ENCODE measurements around the gene PPM1H.

DNA sequence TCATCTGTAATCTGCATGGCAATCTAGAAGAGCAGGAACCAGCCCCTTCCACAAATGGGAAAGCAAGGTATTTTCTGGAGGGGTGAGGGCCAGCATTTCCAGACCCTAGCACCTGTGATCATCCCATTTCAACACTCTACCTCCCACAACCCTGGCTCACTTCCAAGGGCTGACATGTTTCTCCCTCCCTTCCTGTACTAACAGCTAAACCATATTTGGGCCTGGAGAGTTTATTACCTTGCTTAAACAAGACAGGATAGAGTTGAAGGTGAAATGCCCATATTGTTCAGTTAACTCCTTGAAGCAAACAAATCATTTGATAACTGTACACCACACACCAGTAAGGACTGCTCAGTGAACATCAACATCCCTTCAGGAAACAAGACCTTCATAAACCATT is 158.4 kb downstream of the PPM1H start:
- TF ChIP-seq, protein P1, sequence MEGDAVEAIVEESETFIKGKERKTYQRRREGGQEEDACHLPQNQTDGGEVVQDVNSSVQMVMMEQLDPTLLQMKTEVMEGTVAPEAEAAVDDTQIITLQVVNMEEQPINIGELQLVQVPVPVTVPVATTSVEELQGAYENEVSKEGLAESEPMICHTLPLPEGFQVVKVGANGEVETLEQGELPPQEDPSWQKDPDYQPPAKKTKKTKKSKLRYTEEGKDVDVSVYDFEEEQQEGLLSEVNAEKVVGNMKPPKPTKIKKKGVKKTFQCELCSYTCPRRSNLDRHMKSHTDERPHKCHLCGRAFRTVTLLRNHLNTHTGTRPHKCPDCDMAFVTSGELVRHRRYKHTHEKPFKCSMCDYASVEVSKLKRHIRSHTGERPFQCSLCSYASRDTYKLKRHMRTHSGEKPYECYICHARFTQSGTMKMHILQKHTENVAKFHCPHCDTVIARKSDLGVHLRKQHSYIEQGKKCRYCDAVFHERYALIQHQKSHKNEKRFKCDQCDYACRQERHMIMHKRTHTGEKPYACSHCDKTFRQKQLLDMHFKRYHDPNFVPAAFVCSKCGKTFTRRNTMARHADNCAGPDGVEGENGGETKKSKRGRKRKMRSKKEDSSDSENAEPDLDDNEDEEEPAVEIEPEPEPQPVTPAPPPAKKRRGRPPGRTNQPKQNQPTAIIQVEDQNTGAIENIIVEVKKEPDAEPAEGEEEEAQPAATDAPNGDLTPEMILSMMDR (IDR thresholded peaks at IDR 0.05): no peak
- no peak for TF ChIP-seq POLR2A (IDR thresholded peaks at IDR 0.05)
